ENCODE results near the gene ZNF280C.

DNA sequence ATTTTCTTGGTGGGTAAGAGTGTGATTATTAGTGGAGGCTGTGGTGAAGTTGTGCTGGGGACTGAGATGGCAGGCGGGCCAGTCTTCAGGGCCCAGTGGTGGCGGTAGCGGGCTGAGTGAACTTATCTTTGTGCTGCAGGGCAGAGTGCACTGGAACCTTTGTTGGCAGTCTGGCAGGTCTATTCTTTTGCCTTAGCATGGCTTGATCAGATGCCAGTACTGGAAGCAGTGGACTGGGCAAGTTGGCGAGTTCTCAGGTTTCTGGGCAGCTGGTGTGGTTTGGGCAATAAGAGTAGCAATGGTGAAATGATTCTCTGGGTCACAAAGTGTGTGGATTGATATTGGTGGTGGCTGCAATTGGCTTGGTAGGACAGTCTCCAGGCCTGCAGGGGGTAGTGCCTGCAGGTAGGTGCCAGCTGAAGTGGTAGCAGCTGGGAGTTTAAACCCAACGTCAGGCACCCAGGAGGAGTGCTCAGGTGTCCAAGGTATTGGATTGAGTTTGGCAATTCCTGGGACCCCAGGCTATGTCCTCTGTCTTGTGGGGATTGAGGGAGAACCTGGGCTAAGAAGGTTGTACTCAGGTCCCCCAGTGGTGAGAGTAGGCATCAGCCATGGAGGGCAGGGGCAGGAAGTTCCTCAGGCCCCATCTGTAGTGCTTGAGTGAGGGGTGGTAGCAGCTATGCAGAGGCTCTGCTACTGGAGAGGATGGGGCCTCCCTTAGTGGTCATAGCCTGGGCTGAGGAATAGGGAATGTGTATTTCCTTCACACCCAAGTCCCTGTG is 36.1 kb upstream of the ZNF280C start:
- TF ChIP-seq, protein P1, sequence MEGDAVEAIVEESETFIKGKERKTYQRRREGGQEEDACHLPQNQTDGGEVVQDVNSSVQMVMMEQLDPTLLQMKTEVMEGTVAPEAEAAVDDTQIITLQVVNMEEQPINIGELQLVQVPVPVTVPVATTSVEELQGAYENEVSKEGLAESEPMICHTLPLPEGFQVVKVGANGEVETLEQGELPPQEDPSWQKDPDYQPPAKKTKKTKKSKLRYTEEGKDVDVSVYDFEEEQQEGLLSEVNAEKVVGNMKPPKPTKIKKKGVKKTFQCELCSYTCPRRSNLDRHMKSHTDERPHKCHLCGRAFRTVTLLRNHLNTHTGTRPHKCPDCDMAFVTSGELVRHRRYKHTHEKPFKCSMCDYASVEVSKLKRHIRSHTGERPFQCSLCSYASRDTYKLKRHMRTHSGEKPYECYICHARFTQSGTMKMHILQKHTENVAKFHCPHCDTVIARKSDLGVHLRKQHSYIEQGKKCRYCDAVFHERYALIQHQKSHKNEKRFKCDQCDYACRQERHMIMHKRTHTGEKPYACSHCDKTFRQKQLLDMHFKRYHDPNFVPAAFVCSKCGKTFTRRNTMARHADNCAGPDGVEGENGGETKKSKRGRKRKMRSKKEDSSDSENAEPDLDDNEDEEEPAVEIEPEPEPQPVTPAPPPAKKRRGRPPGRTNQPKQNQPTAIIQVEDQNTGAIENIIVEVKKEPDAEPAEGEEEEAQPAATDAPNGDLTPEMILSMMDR (IDR thresholded peaks at IDR 0.05): no peak
- TF ChIP-seq POLR2A (IDR thresholded peaks at IDR 0.05): no peak
